Measurements from ENCODE around the gene TTLL11. TPM values are rescaled to one million over a fixed set of nuclear protein-coding genes. Genes with fewer than 3 reads are reported as not detected.

TTLL11 gene
- total and polyA plus RNA-seq, 2 experiments from 2014 or later, result 5.5 to 7.6 TPM

DNA sequence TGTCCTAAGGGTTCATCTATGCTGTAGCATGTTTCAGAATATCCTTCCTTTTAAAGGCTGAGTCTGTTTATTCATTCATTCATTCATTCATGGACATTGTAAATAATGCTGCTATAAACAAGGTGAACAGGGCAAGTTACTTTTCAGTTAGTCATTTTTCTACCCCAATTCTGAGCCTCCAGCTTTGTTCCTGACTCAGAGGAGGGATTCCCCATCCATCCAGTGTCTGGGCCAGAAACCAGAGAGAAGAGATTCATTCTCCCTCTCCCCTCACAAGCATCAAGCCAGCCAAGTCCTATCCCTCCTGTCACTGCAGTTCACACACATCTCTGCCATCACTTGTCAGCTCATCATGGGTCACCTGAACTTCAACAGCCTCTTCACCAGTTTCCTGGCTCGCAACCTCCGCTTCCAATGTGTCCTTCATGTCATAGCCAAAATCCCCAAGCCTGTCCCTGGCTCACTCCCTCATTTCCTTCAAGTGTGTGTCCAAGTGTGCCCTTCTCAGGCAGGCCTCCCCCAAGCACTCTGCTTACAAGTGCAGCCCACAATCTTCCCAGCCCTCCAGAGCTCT lies 203.0 kb downstream of the TTLL11 start:
- H3K4me1 ChIP-seq (ENCODE audit: insufficient read depth), result no peaks in the 10 kb centered on the region
- no peaks in the 10 kb centered on the region for H3K79me2 ChIP-seq
- no peak for DNase-seq (ENCODE audit: low spot score)
- no peaks in the 10 kb centered on the region for H3K36me3 ChIP-seq (replicated peaks; ENCODE audit: insufficient read depth, low read depth)
- H3K9me2 ChIP-seq (replicated peaks; ENCODE audit: insufficient read depth), result no peaks in the 10 kb centered on the region
- no peak overlapping the region for H2AFZ ChIP-seq
- H3K27ac ChIP-seq, result no peak overlapping the region
- H4K20me1 ChIP-seq (ENCODE audit: insufficient read depth, poor library complexity, severe bottlenecking), result no peaks in the 10 kb centered on the region
- H3K4me2 ChIP-seq, result no peak overlapping the region
- WGBS (ENCODE audit: low lambda C conversion rate, missing lambda C conversion rate), result 100% methylated on average over 2 of the region's 2 CpGs
- TF ChIP-seq EZH2phosphoT487 (IDR thresholded peaks at IDR 0.05; ENCODE audit: low read depth, severe bottlenecking, unreplicated experiment) (no peak), EZH2 (IDR thresholded peaks at IDR 0.05; ENCODE audit: borderline replicate concordance) (no peak)
- TF ChIP-seq, protein P1, sequence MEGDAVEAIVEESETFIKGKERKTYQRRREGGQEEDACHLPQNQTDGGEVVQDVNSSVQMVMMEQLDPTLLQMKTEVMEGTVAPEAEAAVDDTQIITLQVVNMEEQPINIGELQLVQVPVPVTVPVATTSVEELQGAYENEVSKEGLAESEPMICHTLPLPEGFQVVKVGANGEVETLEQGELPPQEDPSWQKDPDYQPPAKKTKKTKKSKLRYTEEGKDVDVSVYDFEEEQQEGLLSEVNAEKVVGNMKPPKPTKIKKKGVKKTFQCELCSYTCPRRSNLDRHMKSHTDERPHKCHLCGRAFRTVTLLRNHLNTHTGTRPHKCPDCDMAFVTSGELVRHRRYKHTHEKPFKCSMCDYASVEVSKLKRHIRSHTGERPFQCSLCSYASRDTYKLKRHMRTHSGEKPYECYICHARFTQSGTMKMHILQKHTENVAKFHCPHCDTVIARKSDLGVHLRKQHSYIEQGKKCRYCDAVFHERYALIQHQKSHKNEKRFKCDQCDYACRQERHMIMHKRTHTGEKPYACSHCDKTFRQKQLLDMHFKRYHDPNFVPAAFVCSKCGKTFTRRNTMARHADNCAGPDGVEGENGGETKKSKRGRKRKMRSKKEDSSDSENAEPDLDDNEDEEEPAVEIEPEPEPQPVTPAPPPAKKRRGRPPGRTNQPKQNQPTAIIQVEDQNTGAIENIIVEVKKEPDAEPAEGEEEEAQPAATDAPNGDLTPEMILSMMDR (IDR thresholded peaks at IDR 0.05; ENCODE audit: poor library complexity), result no peak
- H3K4me3 ChIP-seq, result no peak overlapping the region
- H3K9me3 ChIP-seq (ENCODE audit: low read depth), result no peaks in the 10 kb centered on the region
- peaks cover 2% of the 10 kb centered on the region for H3K27me3 ChIP-seq

GRCh38 chr9:121888438-121888775 lies 204.7 kb downstream of the TTLL11 start:
- Histone ChIP-seq H3K79me2 (no peaks in the 10 kb centered on the region), H3K4me1 (ENCODE audit: insufficient read depth) (peaks cover 5% of the 10 kb centered on the region), H4K20me1 (ENCODE audit: insufficient read depth, poor library complexity, severe bottlenecking) (no peaks in the 10 kb centered on the region), H3K27me3 (peaks cover 10% of the 10 kb centered on the region), H3K4me2 (no peak overlapping the region), H2AFZ (no peak overlapping the region), H3K4me3 (no peak overlapping the region), H3K9me2 (replicated peaks; ENCODE audit: insufficient read depth) (no peaks in the 10 kb centered on the region), H3K36me3 (replicated peaks; ENCODE audit: insufficient read depth, low read depth) (no peaks in the 10 kb centered on the region), H3K27ac (no peak overlapping the region), H3K9me3 (ENCODE audit: low read depth) (no peaks in the 10 kb centered on the region)
- no peak for DNase-seq (ENCODE audit: low spot score)
- WGBS (ENCODE audit: low lambda C conversion rate, missing lambda C conversion rate), result 60% methylated on average over 4 of the region's 4 CpGs
- no peak for TF ChIP-seq EZH2phosphoT487 (IDR thresholded peaks at IDR 0.05; ENCODE audit: low read depth, severe bottlenecking, unreplicated experiment)

DNA sequence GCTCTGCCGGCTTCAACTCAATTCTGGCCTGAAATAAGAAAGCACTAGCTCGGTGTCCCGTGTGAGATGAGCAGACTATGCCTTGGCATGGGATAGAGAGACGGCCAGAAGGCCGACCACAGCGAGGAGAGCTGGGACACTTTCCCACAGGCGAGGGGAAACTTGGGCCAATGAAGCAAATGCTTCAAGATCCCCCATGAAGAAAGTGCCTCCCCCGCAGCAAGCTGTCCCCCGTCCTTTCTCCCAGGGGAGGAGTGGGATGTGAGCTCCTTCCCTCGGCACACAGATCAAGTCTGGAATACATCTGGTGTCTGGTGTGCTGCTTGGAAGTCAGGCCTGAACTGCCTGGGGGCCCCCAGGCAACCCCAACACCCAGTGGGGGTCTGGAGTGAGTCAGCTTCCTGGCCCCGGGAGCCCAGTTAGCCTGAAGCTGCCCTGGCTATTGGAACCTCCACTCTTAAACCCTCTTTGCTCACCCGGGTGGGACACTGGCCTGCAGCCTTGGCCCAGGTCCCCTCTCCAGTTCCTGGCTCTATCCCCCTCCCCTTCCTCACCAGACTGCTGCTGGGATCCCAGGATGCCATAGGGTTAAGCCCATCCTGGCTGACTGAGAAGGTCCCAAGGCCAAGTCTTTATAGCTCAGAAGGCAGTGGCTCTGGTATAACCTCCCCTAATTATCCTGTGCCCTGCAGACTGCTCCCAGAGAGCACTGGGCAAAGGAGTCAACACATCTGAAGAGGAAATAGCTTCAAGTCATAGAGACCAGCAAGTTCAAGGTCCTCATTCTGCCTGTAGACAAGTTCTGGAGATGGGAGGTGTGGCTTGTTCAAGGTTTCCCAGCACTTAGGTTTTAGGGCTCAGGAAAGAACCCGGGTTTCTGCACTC lies 205.3 kb downstream of the TTLL11 start:
- H3K9me3 ChIP-seq (ENCODE audit: low read depth), result no peaks in the 10 kb centered on the region
- H4K20me1 ChIP-seq (ENCODE audit: insufficient read depth, poor library complexity, severe bottlenecking), result no peaks in the 10 kb centered on the region
- WGBS (ENCODE audit: low lambda C conversion rate, missing lambda C conversion rate), result 82% methylated on average over 13 of the region's 13 CpGs
- H3K4me3 ChIP-seq, result no peak overlapping the region
- peaks cover 5% of the 10 kb centered on the region for H3K4me1 ChIP-seq (ENCODE audit: insufficient read depth)
- no peaks in the 10 kb centered on the region for H3K79me2 ChIP-seq
- no peak overlapping the region for H3K4me2 ChIP-seq
- H3K27ac ChIP-seq, result no peak overlapping the region
- H3K27me3 ChIP-seq, result peaks cover 16% of the 10 kb centered on the region
- no peaks in the 10 kb centered on the region for H3K9me2 ChIP-seq (replicated peaks; ENCODE audit: insufficient read depth)
- H2AFZ ChIP-seq, result no peak overlapping the region
- DNase-seq (ENCODE audit: low spot score), result no peak
- H3K36me3 ChIP-seq (replicated peaks; ENCODE audit: insufficient read depth, low read depth), result no peaks in the 10 kb centered on the region
- TF ChIP-seq EZH2phosphoT487 (IDR thresholded peaks at IDR 0.05; ENCODE audit: low read depth, severe bottlenecking, unreplicated experiment), result no peak
- TF ChIP-seq, protein P1 (IDR thresholded peaks at IDR 0.05; ENCODE audit: poor library complexity), result no peak
- TF ChIP-seq EZH2 (IDR thresholded peaks at IDR 0.05; ENCODE audit: borderline replicate concordance), result no peak

Data from hepatocyte (in vitro differentiated cells).